HG03139 (cell line): Measurements from ENCODE around the gene TTC7B.

ENCODE experiments used
- ATAC-seq: cut with Tn5 transposase; IDR thresholded peaks from one replicate; pipeline ENCODE4 v1.9.1; 2021; ENCODE audit not compliant: unreplicated experiment

Gene TTC7B

GRCh38 chr14:90743425-90743824, 72.8 kb downstream of the TTC7B start:
- no peak for ATAC-seq

GRCh38 chr14:90742729-90743128, 73.5 kb downstream of the TTC7B start:
- ATAC-seq: no peak

- no peak for ATAC-seq
Measured at GRCh38 chr14:90742252-90742651, 74.0 kb downstream of the TTC7B start.

- no peak for ATAC-seq
Measured at GRCh38 chr14:90741682-90741946, 74.6 kb downstream of the TTC7B start.

GRCh38 chr14:90740946-90741681, 75.1 kb downstream of the TTC7B start:
- ATAC-seq: no peak

GRCh38 chr14:90740081-90740480, 76.1 kb downstream of the TTC7B start:
- ATAC-seq: no peak

GRCh38 chr14:90739318-90740068, 76.7 kb downstream of the TTC7B start:
- no peak for ATAC-seq

GRCh38 chr14:90733139-90733808, 83.0 kb downstream of the TTC7B start:
- no peak for ATAC-seq

- ATAC-seq: no peak
Measured at GRCh38 chr14:90732718-90733117, 83.5 kb downstream of the TTC7B start.

GRCh38 chr14:90732139-90732538, 84.1 kb downstream of the TTC7B start:
- ATAC-seq: no peak

GRCh38 chr14:90731487-90731886, 84.7 kb downstream of the TTC7B start:
- no peak for ATAC-seq

- no peak for ATAC-seq
Measured at GRCh38 chr14:90730206-90730766, 85.9 kb downstream of the TTC7B start.

GRCh38 chr14:90728951-90729350, 87.3 kb downstream of the TTC7B start:
- ATAC-seq: no peak

GRCh38 chr14:90727082-90727481, 89.1 kb downstream of the TTC7B start:
- no peak for ATAC-seq

GRCh38 chr14:90726656-90727055, 89.6 kb downstream of the TTC7B start:
- ATAC-seq: no peak

GRCh38 chr14:90724866-90725265, 91.4 kb downstream of the TTC7B start:
- ATAC-seq: no peak

GRCh38 chr14:90722590-90722989, 93.6 kb downstream of the TTC7B start:
- no peak for ATAC-seq

GRCh38 chr14:90721619-90722305, 94.5 kb downstream of the TTC7B start:
- no peak for ATAC-seq

GRCh38 chr14:90720832-90721231, 95.4 kb downstream of the TTC7B start:
- no peak for ATAC-seq

GRCh38 chr14:90720336-90720735, 95.9 kb downstream of the TTC7B start:
- no peak for ATAC-seq

GRCh38 chr14:90717916-90718315, 98.3 kb downstream of the TTC7B start:
- no peak for ATAC-seq
